Stimulated activated CD4-positive, alpha-beta T cell treated with anti-CD3 and anti-CD28 coated beads, Interleukin-15, amount 100 ng/mL, for 48 hours (primary cell): Measurements from ENCODE around the gene AKAP6.

Experiments
- DNase-seq, 2 donors: peaks; one replicate each; pipeline ENCODE4 v3.0.0-alpha.2; 2020; ENCODE audit warnings: low read depth in 2 of 2

Gene AKAP6

GRCh38 chr14:32534145-32534544 lies 205.0 kb downstream of the AKAP6 start:
- no peak for DNase-seq

DNA sequence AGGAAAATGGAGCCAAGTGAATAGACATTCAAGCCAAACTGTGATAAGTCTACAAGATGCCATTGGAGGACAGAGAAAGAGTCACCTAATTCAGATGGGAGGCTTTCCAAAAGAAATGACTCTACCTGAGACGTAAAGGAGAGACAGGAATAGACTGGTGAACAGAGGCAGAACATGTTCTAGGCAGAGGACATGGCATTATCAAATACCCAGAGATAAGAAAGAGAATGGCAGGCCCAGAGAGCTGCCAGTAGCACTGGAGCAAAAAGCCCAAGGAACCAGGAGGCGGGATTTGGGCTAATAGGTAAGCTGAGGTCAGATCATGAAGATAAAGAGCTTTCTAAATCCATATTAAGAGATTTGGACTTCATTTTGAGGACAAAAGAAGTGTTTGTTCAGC lies 207.1 kb downstream of the AKAP6 start:
- DNase-seq, result no peak

DNA sequence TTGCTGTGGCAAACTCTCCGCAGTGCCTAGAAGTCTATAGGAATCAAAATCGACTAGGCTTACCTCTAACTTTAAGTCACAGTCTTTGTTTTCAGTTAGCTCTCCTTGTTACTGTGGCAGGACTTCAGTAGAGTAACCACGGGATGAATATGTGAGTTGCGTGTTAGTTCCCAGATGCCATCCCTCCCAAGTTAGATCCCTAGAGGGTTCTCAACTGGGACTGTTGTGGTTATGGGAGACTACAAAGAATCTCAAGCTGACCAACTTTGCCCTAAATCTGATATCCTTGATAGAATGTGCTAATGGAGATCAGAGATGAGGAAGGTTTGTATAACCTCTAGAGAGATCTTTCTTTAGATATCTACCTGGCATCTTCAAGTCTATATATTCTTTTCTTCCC lies 208.1 kb downstream of the AKAP6 start:
- no peak for DNase-seq

DNA sequence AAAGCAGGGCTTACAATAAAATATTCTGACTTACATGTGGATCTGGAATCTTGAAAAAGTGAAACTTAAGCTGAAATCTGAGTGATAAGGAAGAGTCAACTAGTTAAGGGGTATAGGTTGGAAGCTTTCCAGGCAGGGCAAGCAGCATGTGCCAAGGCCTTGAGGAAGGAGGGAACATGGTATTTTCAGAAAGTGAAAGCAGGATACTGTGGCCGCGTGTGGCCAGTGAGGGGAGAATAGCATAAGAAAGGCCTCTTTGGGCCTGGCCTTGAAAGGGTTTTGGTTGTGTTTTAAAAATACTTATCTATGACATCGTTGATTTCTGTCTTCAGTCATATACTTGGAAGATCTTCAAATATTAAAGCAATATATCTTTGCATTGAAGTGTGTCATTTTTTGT lies 213.4 kb downstream of the AKAP6 start:
- no peak for DNase-seq

DNA sequence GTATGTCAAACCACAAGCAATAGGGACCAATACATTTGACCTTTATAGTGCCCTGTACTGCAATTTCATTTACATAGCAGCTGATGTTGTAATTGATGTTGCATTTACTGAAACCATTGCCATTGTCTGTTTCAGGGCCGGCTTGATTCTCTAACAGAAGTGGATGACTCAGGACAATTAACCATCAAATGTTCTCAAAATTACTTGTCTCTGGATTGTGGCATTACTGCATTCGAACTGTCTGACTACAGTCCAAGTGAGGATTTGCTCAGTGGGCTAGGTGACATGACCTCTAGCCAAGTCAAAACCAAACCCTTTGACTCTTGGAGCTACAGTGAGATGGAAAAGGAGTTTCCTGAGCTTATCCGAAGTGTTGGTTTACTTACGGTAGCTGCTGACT lies 216.0 kb downstream of the AKAP6 start:
- DNase-seq, result no peak

- no peak for DNase-seq
Measured at GRCh38 chr14:32545506-32546210, 216.6 kb downstream of the AKAP6 start.

DNA sequence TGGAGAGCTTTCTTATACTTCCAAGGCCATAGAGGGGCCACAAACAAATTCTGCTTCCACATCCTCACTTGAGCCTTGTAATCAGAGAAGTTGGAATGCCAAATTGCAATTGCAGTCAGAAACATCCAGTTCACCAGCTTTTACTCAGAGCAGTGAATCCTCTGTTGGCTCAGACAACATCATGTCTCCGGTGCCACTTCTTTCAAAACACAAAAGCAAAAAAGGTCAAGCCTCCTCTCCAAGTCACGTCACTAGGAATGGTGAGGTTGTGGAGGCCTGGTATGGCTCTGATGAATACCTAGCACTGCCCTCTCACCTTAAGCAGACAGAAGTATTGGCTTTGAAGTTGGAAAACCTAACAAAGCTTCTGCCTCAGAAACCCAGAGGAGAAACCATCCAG lies 217.1 kb downstream of the AKAP6 start:
- no peak for DNase-seq

DNA sequence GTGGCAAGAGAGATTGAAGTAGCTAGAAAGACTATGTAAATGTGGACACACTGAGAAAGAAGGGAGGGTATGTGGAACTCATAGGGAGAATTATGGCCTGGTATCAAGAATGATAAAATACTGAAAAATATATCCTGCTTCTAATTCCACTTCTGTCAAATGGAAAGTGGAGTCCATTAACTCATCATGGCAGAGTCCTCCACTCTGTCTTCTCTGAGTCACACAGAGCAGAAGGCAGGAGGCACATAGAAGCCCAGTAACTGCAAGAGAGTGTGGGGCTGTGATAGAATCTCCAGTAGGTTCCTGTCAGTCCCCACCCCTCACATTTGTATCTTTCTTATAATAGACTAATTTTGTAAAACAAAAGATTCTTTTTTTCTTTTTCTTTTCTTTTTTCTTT lies 223.7 kb downstream of the AKAP6 start:
- no peak for DNase-seq

DNA sequence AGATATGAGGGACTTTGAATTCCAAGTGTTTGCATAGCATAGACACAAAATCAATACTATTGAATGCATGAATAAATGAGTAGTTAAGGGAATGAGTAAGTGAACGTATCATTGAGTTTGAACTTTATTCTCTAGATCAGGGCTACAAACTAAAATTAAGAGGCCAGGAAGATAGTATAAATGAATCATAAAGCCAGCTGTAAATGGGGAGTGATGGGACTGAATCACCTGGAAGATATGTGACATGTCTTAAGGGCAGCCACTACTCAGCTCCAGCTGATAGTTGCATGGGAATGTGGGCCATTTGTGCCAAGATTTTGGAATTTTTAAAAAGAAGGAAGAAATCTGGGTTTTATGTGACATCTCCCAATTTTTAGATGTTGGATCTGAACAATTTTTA lies 229.9 kb downstream of the AKAP6 start:
- no peak for DNase-seq

DNA sequence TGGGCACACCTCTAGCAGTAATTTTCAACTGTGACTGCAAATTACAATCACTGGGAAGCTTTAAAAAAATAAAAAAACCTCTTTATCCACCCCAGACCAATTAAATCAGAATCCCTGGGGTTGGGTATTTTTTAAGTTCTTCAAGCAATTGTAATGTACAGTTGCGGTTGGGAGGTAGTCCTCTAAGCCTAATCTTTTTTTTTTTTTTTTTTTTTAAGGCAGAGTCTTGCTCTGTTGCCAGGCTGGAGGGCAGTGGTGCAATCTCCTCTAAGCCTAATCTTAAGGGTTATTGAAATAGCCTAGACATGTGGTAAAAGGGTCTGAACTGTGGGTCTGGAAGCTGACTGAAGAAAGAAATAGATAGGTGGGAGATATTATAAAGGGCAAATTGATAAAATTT lies 230.5 kb downstream of the AKAP6 start:
- DNase-seq, result no peak

DNA sequence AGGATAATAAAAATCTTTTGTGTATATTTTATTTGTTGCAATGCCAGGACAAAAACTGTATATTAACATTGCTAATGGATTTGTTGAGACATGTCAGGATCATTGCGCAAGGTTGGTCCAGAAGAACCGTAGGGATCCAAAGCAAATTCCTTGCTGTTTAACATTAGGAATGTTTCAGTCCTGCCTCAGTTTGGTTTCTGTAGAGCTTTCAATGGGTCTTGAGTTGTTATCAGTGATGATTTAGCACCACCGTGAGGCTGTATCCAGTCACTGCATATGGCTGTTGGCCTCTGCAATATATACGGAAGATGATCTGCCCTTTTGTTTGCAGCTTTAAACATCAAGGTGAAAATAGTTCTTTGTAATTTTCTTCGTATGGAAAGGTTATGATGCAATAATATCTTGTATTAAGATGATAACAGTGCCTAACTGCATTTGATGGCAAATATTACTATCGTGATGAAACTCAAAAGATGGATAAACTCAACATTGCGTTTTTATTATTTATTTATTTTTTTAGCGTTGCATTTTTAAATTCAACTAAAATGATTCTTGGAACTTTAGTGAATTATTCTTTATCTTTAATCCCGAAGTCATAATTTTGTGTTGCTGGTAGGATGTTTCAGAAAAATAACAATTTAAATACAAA lies 231.2 kb downstream of the AKAP6 start:
- peak in 1 of 2 donors; percentile 25 for DNase-seq

DNA sequence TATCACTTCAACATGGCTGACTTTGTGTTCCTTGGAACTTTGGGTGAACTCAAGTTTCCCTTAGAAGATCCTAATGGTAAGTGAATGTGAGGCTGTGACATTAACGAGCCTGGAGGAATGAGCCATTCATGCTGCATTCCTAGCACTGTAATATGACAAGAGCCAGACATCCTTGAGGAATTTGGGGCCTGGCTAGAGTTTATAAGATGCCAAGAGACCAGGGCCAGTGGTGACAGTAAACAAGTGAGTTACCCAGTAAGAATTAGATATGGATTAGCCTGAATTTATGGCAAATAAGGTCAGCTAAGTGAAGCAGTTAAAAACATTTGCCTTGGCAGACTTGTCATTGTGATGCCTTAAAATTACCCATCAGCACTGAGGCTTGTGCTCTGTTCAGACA lies 232.4 kb downstream of the AKAP6 start:
- DNase-seq, result no peak

DNA sequence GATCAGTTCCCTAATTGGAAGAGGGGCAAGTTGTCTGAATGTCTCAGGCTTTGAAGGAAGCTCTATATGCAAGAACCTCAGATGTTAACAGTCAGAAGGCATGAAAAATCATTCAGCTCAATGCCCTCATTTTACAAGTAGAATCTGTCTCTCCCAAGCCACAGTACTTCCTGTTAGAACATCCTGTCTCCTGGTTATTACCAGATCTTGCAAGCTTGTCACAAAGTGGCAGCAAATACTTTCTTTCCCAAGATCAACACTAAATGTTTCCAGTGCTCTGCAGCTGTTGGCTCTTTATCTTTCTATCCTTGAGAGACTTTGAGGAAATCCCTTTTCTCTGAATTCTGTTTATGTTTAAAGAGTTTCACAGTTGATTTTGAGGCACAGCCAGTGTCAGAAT lies 235.5 kb downstream of the AKAP6 start:
- no peak for DNase-seq

DNA sequence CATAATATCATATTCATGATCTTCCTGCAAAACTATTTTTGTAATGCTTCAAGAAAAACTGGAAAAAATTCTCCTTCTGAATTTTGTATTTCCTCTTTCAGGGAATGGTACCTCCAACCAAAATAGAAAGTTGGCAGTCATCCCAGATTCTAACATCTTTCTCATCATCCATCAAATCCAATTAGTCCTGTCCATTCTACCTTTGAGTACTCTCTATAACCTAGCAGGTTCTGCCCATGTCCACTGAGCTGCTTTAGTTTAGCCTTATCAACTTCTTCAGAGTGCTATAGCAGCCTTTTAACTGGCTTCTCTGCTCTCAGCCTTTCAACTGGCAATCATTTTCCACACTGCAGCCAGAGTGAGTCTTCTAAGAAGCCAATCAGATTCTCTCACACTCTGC lies 236.2 kb downstream of the AKAP6 start:
- no peak for DNase-seq

- DNase-seq, result no peak
Measured at GRCh38 chr14:32567543-32568384, 238.7 kb downstream of the AKAP6 start.

- DNase-seq, result no peak
Measured at GRCh38 chr14:32571551-32571950, 242.5 kb downstream of the AKAP6 start.

- DNase-seq, result no peak
Measured at GRCh38 chr14:32571995-32572866, 243.1 kb downstream of the AKAP6 start.

- DNase-seq, result no peak
Measured at GRCh38 chr14:32572867-32573150, 243.7 kb downstream of the AKAP6 start.

DNA sequence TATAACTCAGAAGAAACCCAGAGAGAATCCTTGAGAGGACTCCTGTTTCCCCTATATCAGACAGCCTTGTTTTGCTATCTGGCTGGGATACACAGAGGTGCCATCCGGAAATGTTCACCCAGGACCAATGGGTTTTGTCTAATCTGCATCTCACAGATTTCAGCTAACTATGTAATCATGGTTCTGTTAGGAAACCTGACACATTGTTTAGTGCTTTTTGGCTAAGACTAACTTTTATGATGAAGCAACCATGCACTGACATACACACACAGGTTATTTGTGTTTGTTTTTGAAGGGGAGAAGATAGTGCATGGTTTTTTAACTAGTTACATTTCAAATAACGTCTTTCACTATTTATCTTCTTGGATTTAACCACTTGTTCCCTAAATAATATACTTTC lies 245.2 kb downstream of the AKAP6 start:
- no peak for DNase-seq

GRCh38 chr14:32576088-32576795 lies 247.1 kb downstream of the AKAP6 start:
- peak in 1 of 2 donors; percentile 15 for DNase-seq

DNA sequence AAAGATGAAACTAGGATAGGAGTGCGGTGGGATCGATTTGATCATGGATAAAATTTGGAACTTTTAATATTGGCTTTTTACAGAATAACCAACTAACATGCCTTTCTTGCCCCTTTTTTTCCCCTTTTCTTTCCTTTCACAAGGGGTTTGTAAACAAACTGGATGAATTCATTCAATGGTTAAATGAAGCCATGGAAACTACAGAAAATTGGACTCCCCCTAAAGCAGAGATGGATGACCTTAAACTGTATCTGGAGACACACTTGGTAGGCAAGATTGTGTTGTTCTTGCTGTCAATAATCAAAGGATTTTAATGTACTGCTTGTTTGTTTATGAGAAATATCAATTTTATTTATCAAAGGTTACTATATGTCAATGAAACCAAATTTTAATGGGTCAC lies 247.9 kb downstream of the AKAP6 start:
- DNase-seq, result no peak
